Bronchial epithelial cell (primary cell): ENCODE data around the gene C10orf105. TPM values are rescaled to one million over a fixed set of nuclear protein-coding genes. Genes with fewer than 3 reads are reported as not detected.

Experiments used
- DNase-seq: peaks from one replicate; pipeline ENCODE4 v3.0.0-alpha.2; 2010; ENCODE audit warnings: low read depth
- FAIRE-seq: peaks from 2 replicates; lab custom pipeline; 2011; peaks lifted over from hg19 to GRCh38; lab: Jason Lieb, UNC
- H3K27me3 ChIP-seq: 2 replicates; pipeline ENCODE4 v1.5.1; 2011; ENCODE audit warnings: low read length; ENCODE audit not compliant: control insufficient read depth, insufficient read depth
- H3K36me3 ChIP-seq: 2 replicates; pipeline ENCODE4 v1.5.1; 2011; ENCODE audit warnings: low read length; ENCODE audit not compliant: control insufficient read depth, insufficient read depth
- H3K4me3 ChIP-seq: 2 replicates; pipeline ENCODE4 v1.5.1; 2011; ENCODE audit warnings: mild to moderate bottlenecking, low read depth, low read length, control low read depth
- CTCF ChIP-seq: IDR thresholded peaks from 2 replicates; pipeline ENCODE4 v1.5.1; 2011; ENCODE audit warnings: mild to moderate bottlenecking, moderate library complexity, low read length, control low read depth, inconsistent platforms; ENCODE audit not compliant: insufficient read depth, severe bottlenecking
- total RNA-seq: library from RNA; depleted of rRNA; stranded (reverse); fragments of >200 nt; gene quantifications from 2 replicates; pipeline ENCODE4 v1.2.1, GENCODE V29; 2014

Gene C10orf105
- total RNA-seq, 1 donor from 2014 or later, result not detected

GRCh38 chr10:71677261-71677660 is 42.3 kb downstream of the C10orf105 start:
- H3K4me3 ChIP-seq, result no peak overlapping the region
- no peak for FAIRE-seq

GRCh38 chr10:71675295-71675970 is 44.1 kb downstream of the C10orf105 start:
- no peak overlapping the region for H3K4me3 ChIP-seq
- DNase-seq (peak; percentile 61), FAIRE-seq (no peak)
- H3K36me3 ChIP-seq, result no peaks in the 10 kb centered on the region
- peaks cover 2% of the 10 kb centered on the region for H3K27me3 ChIP-seq
- TF ChIP-seq CTCF, result no peak

More at GRCh38 chr10:71677261-71677660, 42.3 kb downstream of the C10orf105 start:
- no peak for TF ChIP-seq CTCF
- H3K27me3 ChIP-seq, result peaks cover 2% of the 10 kb centered on the region
- no peak for DNase-seq
- no peaks in the 10 kb centered on the region for H3K36me3 ChIP-seq

- H3K36me3 ChIP-seq, result no peaks in the 10 kb centered on the region
- no peak for FAIRE-seq
- DNase-seq, result no peak
- no peak overlapping the region for H3K4me3 ChIP-seq
- H3K27me3 ChIP-seq, result peaks cover 5% of the 10 kb centered on the region
- no peak for TF ChIP-seq CTCF
These were observed 47.3 kb downstream of the C10orf105 start for GRCh38 chr10:71671994-71672946.

GRCh38 chr10:71667387-71667752 is 52.2 kb downstream of the C10orf105 start:
- DNase-seq (no peak), FAIRE-seq (no peak)
- Histone ChIP-seq H3K36me3 (no peaks in the 10 kb centered on the region), H3K27me3 (peaks cover 7% of the 10 kb centered on the region), H3K4me3 (no peak overlapping the region)
- TF ChIP-seq CTCF, result no peak

GRCh38 chr10:71666639-71667386 is 52.8 kb downstream of the C10orf105 start:
- Histone ChIP-seq H3K4me3 (no peak overlapping the region), H3K36me3 (no peaks in the 10 kb centered on the region), H3K27me3 (peaks cover 8% of the 10 kb centered on the region)
- no peak for TF ChIP-seq CTCF
- DNase-seq, result no peak
- no peak for FAIRE-seq
